Measurements from ENCODE around the gene CAMK2G. TPM values are rescaled to one million over a fixed set of nuclear protein-coding genes. Genes with fewer than 3 reads are reported as not detected.

CAMK2G gene
- total and polyA plus RNA-seq, 9 donors: 9.8 to 42.9 (median 16.7) TPM

DNA sequence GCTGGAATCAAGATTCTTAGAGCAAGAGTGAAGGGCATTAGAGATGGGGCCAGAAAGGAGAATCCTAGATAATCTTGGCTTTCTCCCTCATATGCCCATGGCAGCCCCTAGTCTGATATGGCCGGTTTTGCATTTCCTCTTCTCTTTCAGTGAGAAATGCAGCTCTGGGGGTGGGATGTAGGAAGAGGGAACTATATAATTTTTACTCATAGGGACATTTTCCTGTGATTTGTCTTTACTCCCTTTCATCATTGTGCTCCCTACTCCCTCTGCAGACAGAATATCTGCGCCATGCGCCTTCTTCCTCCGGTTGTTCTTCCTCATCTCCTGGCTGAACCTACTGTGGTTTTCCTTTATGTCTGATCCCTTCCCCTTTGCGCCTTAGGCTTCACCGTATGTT is 109.3 kb downstream of the CAMK2G start:
- intact Hi-C loops (cut with DNase I): no loop called here
- WGBS, 3 donors: 93 to 94% (median 93%) methylated on average over 6 of the region's 6 CpGs
- Histone ChIP-seq H3K4me3 (no peak overlapping the region), H3K4me1 (ENCODE audit: insufficient read depth) (no peaks in the 10 kb centered on the region), H3K27me3 (no peaks in the 10 kb centered on the region), H3K36me3 (no peaks in the 10 kb centered on the region), H3K9me3 (no peaks in the 10 kb centered on the region), H3K27ac (no peak overlapping the region)
- TF ChIP-seq POLR2A (IDR thresholded peaks at IDR 0.05): no peak
- TF ChIP-seq EP300 (IDR thresholded peaks at IDR 0.05): no peak
- TF ChIP-seq, protein P1, sequence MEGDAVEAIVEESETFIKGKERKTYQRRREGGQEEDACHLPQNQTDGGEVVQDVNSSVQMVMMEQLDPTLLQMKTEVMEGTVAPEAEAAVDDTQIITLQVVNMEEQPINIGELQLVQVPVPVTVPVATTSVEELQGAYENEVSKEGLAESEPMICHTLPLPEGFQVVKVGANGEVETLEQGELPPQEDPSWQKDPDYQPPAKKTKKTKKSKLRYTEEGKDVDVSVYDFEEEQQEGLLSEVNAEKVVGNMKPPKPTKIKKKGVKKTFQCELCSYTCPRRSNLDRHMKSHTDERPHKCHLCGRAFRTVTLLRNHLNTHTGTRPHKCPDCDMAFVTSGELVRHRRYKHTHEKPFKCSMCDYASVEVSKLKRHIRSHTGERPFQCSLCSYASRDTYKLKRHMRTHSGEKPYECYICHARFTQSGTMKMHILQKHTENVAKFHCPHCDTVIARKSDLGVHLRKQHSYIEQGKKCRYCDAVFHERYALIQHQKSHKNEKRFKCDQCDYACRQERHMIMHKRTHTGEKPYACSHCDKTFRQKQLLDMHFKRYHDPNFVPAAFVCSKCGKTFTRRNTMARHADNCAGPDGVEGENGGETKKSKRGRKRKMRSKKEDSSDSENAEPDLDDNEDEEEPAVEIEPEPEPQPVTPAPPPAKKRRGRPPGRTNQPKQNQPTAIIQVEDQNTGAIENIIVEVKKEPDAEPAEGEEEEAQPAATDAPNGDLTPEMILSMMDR (IDR thresholded peaks at IDR 0.05): no peak
- no peak for DNase-seq

DNA sequence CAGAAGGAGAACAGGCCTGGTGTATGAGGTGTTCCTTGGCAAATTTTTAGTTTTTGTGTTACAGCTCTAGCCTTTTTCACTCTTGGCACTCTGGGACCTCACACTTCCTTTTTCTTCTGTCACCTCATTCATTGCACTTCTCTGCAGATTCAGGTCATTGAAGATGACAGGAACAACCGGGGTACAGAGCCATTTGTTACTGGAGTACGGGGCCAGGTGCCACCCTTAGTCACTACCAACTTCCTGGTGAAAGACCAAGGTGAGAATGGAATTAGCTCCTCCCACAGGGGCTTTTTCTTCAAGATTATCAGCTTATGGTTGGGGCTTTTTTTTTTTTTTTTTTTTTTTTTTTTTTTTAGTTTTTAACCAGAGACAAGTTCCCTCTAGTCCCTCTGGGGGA is 111.0 kb downstream of the CAMK2G start:
- Histone ChIP-seq H3K27ac (no peak overlapping the region), H3K4me3 (no peak overlapping the region), H3K36me3 (no peaks in the 10 kb centered on the region), H3K9me3 (no peaks in the 10 kb centered on the region), H3K27me3 (no peaks in the 10 kb centered on the region), H3K4me1 (ENCODE audit: insufficient read depth) (no peaks in the 10 kb centered on the region)
- TF ChIP-seq, protein P1 (IDR thresholded peaks at IDR 0.05): no peak
- TF ChIP-seq EP300 (IDR thresholded peaks at IDR 0.05): no peak
- no peak for TF ChIP-seq POLR2A (IDR thresholded peaks at IDR 0.05)
- DNase-seq: no peak
- intact Hi-C loops (cut with DNase I): no loop called here
- 83 to 90% (median 87%) methylated on average over 2 of the region's 2 CpGs for WGBS, 3 donors

DNA sequence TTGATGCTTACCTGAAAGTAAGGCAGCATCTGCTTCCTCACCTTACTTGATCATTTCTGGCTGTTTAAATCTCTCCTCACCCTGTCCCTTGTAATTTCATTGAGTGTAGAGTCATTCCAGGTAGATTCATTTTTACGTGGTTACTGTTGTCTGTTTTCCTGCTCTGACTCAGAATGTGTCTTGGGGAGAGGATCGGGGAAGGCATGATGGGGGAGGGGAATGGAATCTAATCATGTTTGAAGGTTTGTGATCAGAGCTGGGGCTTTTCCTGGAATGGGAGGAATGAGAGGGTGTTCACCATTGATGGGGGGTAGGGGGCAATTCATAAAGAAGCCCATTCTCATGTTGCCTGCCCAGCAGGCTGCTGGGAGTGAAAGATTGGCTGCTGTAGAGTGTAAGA is 111.4 kb downstream of the CAMK2G start:
- no peak for TF ChIP-seq POLR2A (IDR thresholded peaks at IDR 0.05)
- TF ChIP-seq, protein P1 (IDR thresholded peaks at IDR 0.05): no peak
- no peak for TF ChIP-seq EP300 (IDR thresholded peaks at IDR 0.05)
- Histone ChIP-seq H3K27ac (no peak overlapping the region), H3K4me3 (no peak overlapping the region), H3K9me3 (no peaks in the 10 kb centered on the region), H3K36me3 (no peaks in the 10 kb centered on the region), H3K4me1 (ENCODE audit: insufficient read depth) (no peaks in the 10 kb centered on the region), H3K27me3 (no peaks in the 10 kb centered on the region)
- intact Hi-C loops (cut with DNase I): no loop called here
- 69 to 71% (median 70%) methylated on average over 2 of the region's 2 CpGs for WGBS, 3 donors
- no peak for DNase-seq

Small RNA genes within 50 kb of the gene (small RNA-seq; reads per million reads assigned to genes)
- gene AC022400.9 (not detected), gene ZSWIM8-AS1 (not detected)

Other genes starting within 250 kb of the CAMK2G start
- 1 to 10 TPM in 3 of 7 donors, under 1 TPM in 3, not detected in 1; 0.25 to 1.8 (median 0.77) TPM for gene MYOZ1, start 233.1 kb downstream of the CAMK2G start, total RNA-seq
- 1 to 10 TPM; 1.3 to 6.1 TPM for gene MYOZ1, start 233.1 kb downstream of the CAMK2G start, polyA plus RNA-seq
- under 1 TPM in 3 of 7 donors, not detected in 4; 0.12 to 0.61 (median 0.15) TPM for gene SYNPO2L, start 218.5 kb downstream of the CAMK2G start, total RNA-seq
- under 1 TPM; 0.07 to 0.35 TPM for gene SYNPO2L, start 218.5 kb downstream of the CAMK2G start, polyA plus RNA-seq
- gene AGAP5, start 176.4 kb downstream of the CAMK2G start, total RNA-seq: 10 to 100 TPM in 2 of 7 donors, 1 to 10 TPM in 5; 2.0 to 11.1 (median 8.4) TPM
- 1 to 10 TPM; 4.7 to 5.6 TPM for gene AGAP5, start 176.4 kb downstream of the CAMK2G start, polyA plus RNA-seq
- gene SEC24C, start 130.2 kb downstream of the CAMK2G start, total RNA-seq: 10 to 100 TPM; 30.3 to 70.4 (median 58.8) TPM
- gene SEC24C, start 130.2 kb downstream of the CAMK2G start, polyA plus RNA-seq: 10 to 100 TPM; 32.2 to 60.5 TPM
- gene CHCHD1, start 92.5 kb downstream of the CAMK2G start, total RNA-seq: 10 to 100 TPM; 12.5 to 33.4 (median 16.9) TPM
- 10 to 100 TPM; 26.3 to 30.6 TPM for gene CHCHD1, start 92.5 kb downstream of the CAMK2G start, polyA plus RNA-seq
- 10 to 100 TPM; 56.1 to 90.7 (median 69.3) TPM for gene ZSWIM8, start 88.9 kb downstream of the CAMK2G start, total RNA-seq
- 10 to 100 TPM; 42.7 to 80.9 TPM for gene ZSWIM8, start 88.9 kb downstream of the CAMK2G start, polyA plus RNA-seq
- 10 to 100 TPM; 24.4 to 37.5 (median 30.5) TPM for gene NDST2, start 63.0 kb downstream of the CAMK2G start, total RNA-seq
- 10 to 100 TPM; 16.7 to 17.0 TPM for gene NDST2, start 63.0 kb downstream of the CAMK2G start, polyA plus RNA-seq
- 1 to 10 TPM in 4 of 7 donors, under 1 TPM in 3; 0.24 to 7.6 (median 4.6) TPM for gene PLAU, start 36.6 kb upstream of the CAMK2G start, total RNA-seq
- gene PLAU, start 36.6 kb upstream of the CAMK2G start, polyA plus RNA-seq: 10 to 100 TPM in 1 of 2 donors, 1 to 10 TPM in 1; 1.7 to 12.6 TPM
- gene VCL, start 123.6 kb upstream of the CAMK2G start, total RNA-seq: 100 to 1,000 TPM in 5 of 7 donors, 10 to 100 TPM in 2; 44.6 to 189 (median 114) TPM
- 100 to 1,000 TPM in 1 of 2 donors, 10 to 100 TPM in 1; 43.3 to 158 TPM for gene VCL, start 123.6 kb upstream of the CAMK2G start, polyA plus RNA-seq

All from ovary (tissue), 9 donors.